ENCODE results near the gene CACNG5.

DNA sequence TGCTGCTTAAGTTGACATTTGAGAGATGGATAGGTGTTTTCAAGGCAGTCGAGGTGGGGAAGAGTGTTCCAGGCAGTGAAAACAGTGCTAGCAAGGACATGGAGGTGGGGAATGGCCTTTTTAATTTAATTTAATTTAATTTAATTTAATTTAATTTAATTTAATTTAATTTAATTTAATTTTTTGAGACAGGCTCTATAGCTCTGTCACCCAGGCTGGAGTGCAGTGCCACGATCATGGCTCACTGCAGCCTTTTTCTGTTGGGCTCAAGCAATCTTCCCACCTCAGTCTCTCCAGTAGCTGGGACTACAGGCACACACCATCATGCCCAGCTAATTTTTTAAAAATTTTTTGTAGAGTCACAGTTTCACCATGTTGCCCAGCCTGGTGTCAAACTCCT lies 97.4 kb downstream of the CACNG5 start:
- TF ChIP-seq, protein P1, sequence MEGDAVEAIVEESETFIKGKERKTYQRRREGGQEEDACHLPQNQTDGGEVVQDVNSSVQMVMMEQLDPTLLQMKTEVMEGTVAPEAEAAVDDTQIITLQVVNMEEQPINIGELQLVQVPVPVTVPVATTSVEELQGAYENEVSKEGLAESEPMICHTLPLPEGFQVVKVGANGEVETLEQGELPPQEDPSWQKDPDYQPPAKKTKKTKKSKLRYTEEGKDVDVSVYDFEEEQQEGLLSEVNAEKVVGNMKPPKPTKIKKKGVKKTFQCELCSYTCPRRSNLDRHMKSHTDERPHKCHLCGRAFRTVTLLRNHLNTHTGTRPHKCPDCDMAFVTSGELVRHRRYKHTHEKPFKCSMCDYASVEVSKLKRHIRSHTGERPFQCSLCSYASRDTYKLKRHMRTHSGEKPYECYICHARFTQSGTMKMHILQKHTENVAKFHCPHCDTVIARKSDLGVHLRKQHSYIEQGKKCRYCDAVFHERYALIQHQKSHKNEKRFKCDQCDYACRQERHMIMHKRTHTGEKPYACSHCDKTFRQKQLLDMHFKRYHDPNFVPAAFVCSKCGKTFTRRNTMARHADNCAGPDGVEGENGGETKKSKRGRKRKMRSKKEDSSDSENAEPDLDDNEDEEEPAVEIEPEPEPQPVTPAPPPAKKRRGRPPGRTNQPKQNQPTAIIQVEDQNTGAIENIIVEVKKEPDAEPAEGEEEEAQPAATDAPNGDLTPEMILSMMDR (IDR thresholded peaks at IDR 0.05), result no peak
- no peak for TF ChIP-seq POLR2A (IDR thresholded peaks at IDR 0.05)

Data from right lobe of liver (tissue), 4 donors.